ENCODE measurements around the gene CTDNEP1.

- TF ChIP-seq CTCF (IDR thresholded peaks at IDR 0.05), result no peak
- no peak for TF ChIP-seq FOXJ3 (CRISPR knock-in tag; IDR thresholded peaks at IDR 0.05)
- no peak for TF ChIP-seq EP300 (IDR thresholded peaks at IDR 0.05; ENCODE audit: borderline replicate concordance in 1 of 2, low read depth in 1 of 2, low read length in 1 of 2)
- no peak for TF ChIP-seq GATA2 (CRISPR knock-in tag; IDR thresholded peaks at IDR 0.05)
- TF ChIP-seq SIN3A (IDR thresholded peaks at IDR 0.05; ENCODE audit: borderline replicate concordance, low read depth, low read length), result no peak
- no peak for TF ChIP-seq EZH2phosphoT487 (IDR thresholded peaks at IDR 0.05; ENCODE audit: borderline replicate concordance, low read depth)
- TF ChIP-seq RFX5 (IDR thresholded peaks at IDR 0.05; ENCODE audit: low read length), result no peak
- no peak for TF ChIP-seq NRF1 (IDR thresholded peaks at IDR 0.05; ENCODE audit: low read depth, low read length)
- TF ChIP-seq POLR2AphosphoS5 (IDR thresholded peaks at IDR 0.05; ENCODE audit: low read depth, low read length), result no peak
- TF ChIP-seq MEF2A (IDR thresholded peaks at IDR 0.05; ENCODE audit: borderline replicate concordance, low read depth), result no peak
- TF ChIP-seq NFIC (IDR thresholded peaks at IDR 0.05; ENCODE audit: borderline replicate concordance), result no peak
- no peak for TF ChIP-seq GABPA (IDR thresholded peaks at IDR 0.05; ENCODE audit: low read depth)
Measured at GRCh38 chr17:7282752-7283321, 31.3 kb upstream of the CTDNEP1 start.
